IMR-90 (cell line): ENCODE measurements around the gene DEUP1. TPM values are rescaled to one million over a fixed set of nuclear protein-coding genes. Genes with fewer than 3 reads are reported as not detected.

ENCODE experiments used
- ATAC-seq: fragments of 200-7000 bp; cut with Tn5 transposase; 2 replicates; pipeline ENCODE4 v1.9.1; 2020; ENCODE audit warnings: low read depth, mild to moderate bottlenecking, moderate library complexity
- BruUV-seq: library from RNA; stranded (reverse); fragments of 400-500 nt; replicated peaks from 2 replicates; lab custom pipeline; 2021; lab: Mats Ljungman, UMichigan
- CTCF ChIA-PET: fragments of 300-600 bp; formaldehyde crosslinking; extraction: SDS; loops from one replicate; lab custom pipeline; 2021; ENCODE audit warnings: antibody characterized with exemption; lab: Yijun Ruan, JAX
- POLR2A ChIA-PET: fragments of 300-600 bp; sonication (Branson Sonifier 250); formaldehyde crosslinking; loops from one replicate; lab custom pipeline; 2022; ENCODE audit warnings: antibody characterized with exemption; ENCODE audit not compliant: unreplicated experiment; lab: Charles Lee
- DNase-seq: peaks from one replicate; pipeline ENCODE4 v3.0.0; 2013
- H2AFZ ChIP-seq: replicated peaks from 2 replicates; pipeline ENCODE3; 2013; ENCODE audit warnings: low read length, mild to moderate bottlenecking; ENCODE audit not compliant: poor library complexity
- H2AK5ac ChIP-seq: 2 replicates; pipeline ENCODE4 v1.6.1; 2013; ENCODE audit warnings: low read depth, low read length, inconsistent platforms
- H2AK9ac ChIP-seq: replicated peaks from 2 replicates; pipeline ENCODE3; 2013; ENCODE audit warnings: mild to moderate bottlenecking, low read depth, low read length, moderate library complexity; ENCODE audit not compliant: poor library complexity
- H2BK120ac ChIP-seq: 2 replicates; pipeline ENCODE4 v1.6.1; 2013; ENCODE audit warnings: low read depth, low read length, inconsistent platforms
- H2BK15ac ChIP-seq: 3 replicates; pipeline ENCODE4 v1.6.1; 2013; ENCODE audit warnings: low read depth, low read length, inconsistent platforms
- H2BK20ac ChIP-seq: 2 replicates; pipeline ENCODE4 v1.6.1; 2013; ENCODE audit warnings: low read depth, mild to moderate bottlenecking, inconsistent platforms, low read length, moderate library complexity
- H2BK5ac ChIP-seq: 2 replicates; pipeline ENCODE4 v1.6.1; 2013; ENCODE audit warnings: mild to moderate bottlenecking, low read depth, low read length, inconsistent platforms; ENCODE audit not compliant: poor library complexity, severe bottlenecking
- H3K14ac ChIP-seq: replicated peaks from 2 replicates; pipeline ENCODE4 v1.6.1; 2013; ENCODE audit warnings: low read depth, low read length, inconsistent platforms
- H3K18ac ChIP-seq: 2 replicates; pipeline ENCODE4 v1.6.1; 2013; ENCODE audit warnings: low read depth, low read length, control low read depth
- H3K23ac ChIP-seq: 2 replicates; pipeline ENCODE4 v1.6.1; 2013; ENCODE audit warnings: low read depth, low read length, inconsistent platforms
- H3K27ac ChIP-seq: 2 replicates; pipeline ENCODE4 v1.5.1; 2013; ENCODE audit warnings: mild to moderate bottlenecking, control low read depth, low read length; ENCODE audit not compliant: insufficient read depth
- H3K27me3 ChIP-seq: 2 replicates; pipeline ENCODE4 v1.6.1; 2013; ENCODE audit warnings: low read length; ENCODE audit not compliant: control insufficient read depth, insufficient read depth
- H3K36me3 ChIP-seq: 2 replicates; pipeline ENCODE4 v1.6.1; 2013; ENCODE audit warnings: low read length, mixed read lengths; ENCODE audit not compliant: control insufficient read depth, insufficient read depth
- H3K4ac ChIP-seq: 2 replicates; pipeline ENCODE4 v1.6.1; 2013; ENCODE audit warnings: low read depth, low read length, inconsistent platforms
- H3K4me1 ChIP-seq: 2 replicates; pipeline ENCODE4 v1.6.1; 2013; ENCODE audit warnings: low read length, mixed read lengths; ENCODE audit not compliant: control insufficient read depth, insufficient read depth
- H3K4me2 ChIP-seq: 2 replicates; pipeline ENCODE4 v1.6.1; 2013; ENCODE audit warnings: low read depth, mild to moderate bottlenecking, control low read depth, low read length, moderate library complexity
- H3K4me3 ChIP-seq: 2 replicates; pipeline ENCODE4 v1.5.1; 2013; ENCODE audit warnings: low read depth, mild to moderate bottlenecking, control low read depth, low read length, moderate library complexity; ENCODE audit not compliant: insufficient read depth
- H3K56ac ChIP-seq: 2 replicates; pipeline ENCODE4 v1.6.1; 2013; ENCODE audit warnings: low read length, inconsistent platforms; ENCODE audit not compliant: insufficient read depth; ENCODE audit errors: extremely low read depth
- H3K79me1 ChIP-seq, 2 experiments: 2 replicates each; pipeline ENCODE4 v1.6.1; 2013; ENCODE audit warnings: low read length in 2 of 2, inconsistent platforms in 1 of 2, low read depth in 1 of 2
- H3K9ac ChIP-seq: 2 replicates; pipeline ENCODE4 v1.6.1; 2013; ENCODE audit warnings: low read depth, low read length, control low read depth
- H3K9me1 ChIP-seq: 2 replicates; pipeline ENCODE4 v1.6.1; 2013; ENCODE audit warnings: low read length, inconsistent platforms; ENCODE audit not compliant: insufficient read depth
- H3K9me3 ChIP-seq: 2 replicates; pipeline ENCODE4 v1.6.1; 2013; ENCODE audit warnings: low read length; ENCODE audit not compliant: control insufficient read depth, insufficient read depth
- H4K20me1 ChIP-seq: 2 replicates; pipeline ENCODE4 v1.6.1; 2013; ENCODE audit warnings: low read length, inconsistent platforms; ENCODE audit not compliant: insufficient read depth
- H4K5ac ChIP-seq: 2 replicates; pipeline ENCODE4 v1.6.1; 2013; ENCODE audit warnings: mild to moderate bottlenecking, low read depth, low read length, control low read depth
- H4K8ac ChIP-seq, 2 experiments: 2 replicates each; pipeline ENCODE4 v1.6.1; 2013; ENCODE audit warnings: low read depth in 2 of 2, low read length in 2 of 2, control low read depth in 1 of 2, inconsistent platforms in 1 of 2
- H4K91ac ChIP-seq: 2 replicates; pipeline ENCODE4 v1.6.1; 2013; ENCODE audit warnings: low read depth, low read length, inconsistent platforms; ENCODE audit not compliant: insufficient read depth
- CHD1 ChIP-seq: IDR thresholded peaks from 2 replicates; pipeline ENCODE4 v1.6.1; 2012; ENCODE audit warnings: low read depth, low read length, improper control_type of control experiment
- FOS ChIP-seq: fragments of 150-350 bp; IDR thresholded peaks from 2 replicates; pipeline ENCODE4 v1.6.1; 2016; ENCODE audit warnings: low read depth, low read length
- MAFK ChIP-seq: IDR thresholded peaks from 2 replicates; pipeline ENCODE4 v1.6.1; 2012; ENCODE audit warnings: low read depth, low read length, improper control_type of control experiment
- MXI1 ChIP-seq: IDR thresholded peaks from 2 replicates; pipeline ENCODE4 v1.6.1; 2012; ENCODE audit warnings: low read depth, mild to moderate bottlenecking, low read length, moderate library complexity, borderline replicate concordance
- RCOR1 ChIP-seq: IDR thresholded peaks from 2 replicates; pipeline ENCODE4 v1.6.1; 2012; ENCODE audit warnings: mild to moderate bottlenecking, low read length, improper control_type of control experiment; ENCODE audit not compliant: insufficient replicate concordance
- WGBS, 2 experiments: methylation state at CpG; one replicate each; pipeline versions ENCODE4 v1.1.5 to v1.1.7; 2013; ENCODE audit warnings: missing lambda C conversion rate in 2 of 2; ENCODE audit not compliant: insufficient read length in 1 of 2; ENCODE audit errors: extremely low coverage in 2 of 2; 5-methylcytosine and 5-hydroxymethylcytosine counted together
- dilution Hi-C: fragments of 300-500 bp; cut with HindIII; formaldehyde crosslinking; loops from one replicate; pipeline ENCODE4 v1.14.3; 2018; ENCODE audit warnings: low sequenced_read_pairs; ENCODE audit not compliant: unreplicated experiment
- in situ Hi-C: fragments of 300-500 bp; cut with MboI; formaldehyde crosslinking; loops from 3 replicates; pipeline ENCODE4 v1.14.3; 2019; ENCODE audit warnings: low sequenced_read_pairs, inconsistent platforms, mixed read lengths
- intact Hi-C: fragments of 100-400 bp; cut with micrococcal nuclease; formaldehyde crosslinking; loops from 2 replicates; pipeline ENCODE4 v1.10.0; 2022
- polyA plus RNA-seq, 3 experiments: library from polyadenylated mRNA; depleted of rRNA; stranded (reverse); fragments of >200 nt; gene quantifications; 2 replicates each; pipeline ENCODE4 v1.2.3, GENCODE V29; 2012; ENCODE audit warnings: low replicate concordance in 1 of 3
- total RNA-seq: library from RNA; depleted of rRNA; stranded (reverse); fragments of >200 nt; gene quantifications from 2 replicates; pipeline ENCODE4 v1.2.3, GENCODE V29; 2012

DEUP1 gene
- total and polyA plus RNA-seq, 2 of the 4 experiments (the other 2 are of a cell fraction), result not detected

DNA sequence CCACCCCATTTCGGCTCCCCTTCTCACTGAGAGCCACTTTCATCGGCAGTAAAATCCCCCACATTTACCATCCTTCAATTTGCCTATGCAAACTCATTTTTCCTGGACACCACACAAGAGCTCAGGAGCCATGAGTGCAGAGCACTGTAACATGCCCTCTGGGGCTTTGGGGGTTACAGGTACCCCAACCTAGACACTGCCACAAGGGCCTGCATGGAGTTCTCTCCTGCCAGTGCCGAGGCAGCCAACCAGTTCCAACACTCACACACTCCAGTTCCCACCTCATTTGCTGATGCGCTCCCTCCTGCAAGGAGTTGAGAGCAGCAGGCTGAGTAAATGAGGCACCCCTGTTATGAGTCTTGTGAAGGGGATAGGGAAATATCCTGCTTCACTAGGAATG lies 136.5 kb downstream of the DEUP1 start:
- H4K20me1 ChIP-seq, result no peaks in the 10 kb centered on the region
- H3K27me3 ChIP-seq, result no peaks in the 10 kb centered on the region; the same call in 1 of the 2 replicates
- H3K79me1 ChIP-seq, result no peaks in the 10 kb centered on the region
- dilution Hi-C loops (no loop called here), in situ Hi-C loops (no loop called here), intact Hi-C loops (no loop called here)
- H4K91ac ChIP-seq, result no peak overlapping the region
- POLR2A ChIA-PET, result interaction anchor here (0.6 kb wide), 1 partner anchor 185 kb away, joined by 7 read pairs; no protein-coding TSS in a partner anchor
- H3K56ac ChIP-seq, result no peak overlapping the region
- no peak overlapping the region for H2BK15ac ChIP-seq
- H2BK20ac ChIP-seq, result no peak overlapping the region
- H2AFZ ChIP-seq, result no peak overlapping the region
- H3K9me1 ChIP-seq, result no peaks in the 10 kb centered on the region
- H2AK9ac ChIP-seq, result no peak overlapping the region
- DNase-seq (no peak), ATAC-seq (no peak)
- TF ChIP-seq CHD1 (no peak), MXI1 (no peak), MAFK (no peak), RCOR1 (no peak), FOS (no peak)
- BruUV-seq, result no TSS peak
- no peak overlapping the region for H3K18ac ChIP-seq
- H2BK5ac ChIP-seq, result no peak overlapping the region
- no peak overlapping the region for H3K4me2 ChIP-seq
- no peak overlapping the region for H3K23ac ChIP-seq
- no peaks in the 10 kb centered on the region for H3K9me3 ChIP-seq
- CTCF ChIA-PET, result no interaction called here
- H2BK120ac ChIP-seq, result no peak overlapping the region
- no peak overlapping the region for H3K4ac ChIP-seq
- no peak overlapping the region for H3K9ac ChIP-seq
- H4K8ac ChIP-seq, result no peak overlapping the region
- no peaks in the 10 kb centered on the region for H3K36me3 ChIP-seq
- no peaks in the 10 kb centered on the region for H3K4me1 ChIP-seq
- no CpG with 5 or more reads among the region's 4 CpGs for WGBS, 2 experiments
- H3K14ac ChIP-seq, result no peak overlapping the region
- no peak overlapping the region for H4K5ac ChIP-seq
- H3K4me3 ChIP-seq, result no peak overlapping the region
- H3K27ac ChIP-seq, result no peak overlapping the region
- H2AK5ac ChIP-seq, result no peak overlapping the region
